Neural cell (in vitro differentiated cells): ENCODE results near the gene UBL4B. TPM values are rescaled to one million over a fixed set of nuclear protein-coding genes. Genes with fewer than 3 reads are reported as not detected.
A peak's percentile ranks its signal among the peaks of the same experiment; 100 is the strongest.

ENCODE experiments used
- H2AFZ ChIP-seq: fragments of 200-600, 300-800 bp; sonication (generic), shearing (Covaris generic); 2 replicates; pipeline ENCODE4 v1.6.0; 2014; ENCODE audit warnings: low read depth, mild to moderate bottlenecking, antibody characterized with exemption, low read length, moderate library complexity
- H3F3A ChIP-seq: fragments of 200-600 bp; shearing (Covaris generic); 2 replicates; pipeline ENCODE4 v1.6.1; 2016; ENCODE audit warnings: mild to moderate bottlenecking, moderate library complexity, mixed read lengths, antibody characterized with exemption, low read length; ENCODE audit not compliant: insufficient read depth, poor library complexity, severe bottlenecking
- H3K27ac ChIP-seq: fragments of 200-600, 300-800 bp; sonication (generic), shearing (Covaris generic); 2 replicates; pipeline ENCODE4 v1.5.1; 2014; ENCODE audit warnings: mild to moderate bottlenecking, low read length, moderate library complexity
- H3K27me3 ChIP-seq: fragments of 300-800, 200-600 bp; sonication (generic), shearing (Covaris generic); 2 replicates; pipeline ENCODE4 v1.6.0; 2014; ENCODE audit warnings: mild to moderate bottlenecking, low read depth, low read length, moderate library complexity; ENCODE audit not compliant: insufficient read depth
- H3K36me3 ChIP-seq: fragments of 300-800, 200-600 bp; sonication (generic), shearing (Covaris generic); 2 replicates; pipeline ENCODE4 v1.5.1; 2014; ENCODE audit warnings: mild to moderate bottlenecking, antibody characterized with exemption, low read length, moderate library complexity; ENCODE audit not compliant: insufficient read depth
- H3K4me2 ChIP-seq: fragments of 300-800, 200-600 bp; sonication (generic), shearing (Covaris generic); 2 replicates; pipeline ENCODE4 v1.6.0; 2014; ENCODE audit warnings: mild to moderate bottlenecking, low read length
- H3K4me3 ChIP-seq: fragments of 300-800, 200-600 bp; sonication (generic), shearing (Covaris generic); 2 replicates; pipeline ENCODE4 v1.5.1; 2014; ENCODE audit warnings: mild to moderate bottlenecking, low read length, moderate library complexity
- H3K79me2 ChIP-seq: fragments of 200-600 bp; shearing (Covaris generic); replicated peaks from 2 replicates; pipeline ENCODE4 v1.6.0; 2014; ENCODE audit warnings: mild to moderate bottlenecking, low read length, moderate library complexity; ENCODE audit not compliant: insufficient read depth
- H3K9ac ChIP-seq: fragments of 300-800, 200-600 bp; sonication (generic), shearing (Covaris generic); 2 replicates; pipeline ENCODE4 v1.6.1; 2016; ENCODE audit warnings: mild to moderate bottlenecking, low read length, mixed read lengths
- H3K9me2 ChIP-seq: fragments of 200-600 bp; shearing (Covaris generic); 2 replicates; pipeline ENCODE4 v1.6.1; 2016; ENCODE audit warnings: mild to moderate bottlenecking, low read length, mixed read lengths; ENCODE audit not compliant: insufficient read depth
- H3K9me3 ChIP-seq: fragments of 200-600, 300-800 bp; sonication (generic), shearing (Covaris generic); 2 replicates; pipeline ENCODE4 v1.6.1; 2016; ENCODE audit warnings: mild to moderate bottlenecking, mixed run types, low read length, moderate library complexity, mixed read lengths
- H4K20me1 ChIP-seq: fragments of 200-600 bp; shearing (Covaris generic); 2 replicates; pipeline ENCODE4 v1.6.1; 2016; ENCODE audit warnings: mild to moderate bottlenecking, mixed run types; ENCODE audit not compliant: insufficient read depth
- CTCF ChIP-seq: fragments of 450-650 bp; IDR thresholded peaks from 2 replicates; pipeline ENCODE4 v1.5.1; 2014; ENCODE audit warnings: antibody characterized with exemption, mild to moderate bottlenecking, moderate library complexity; ENCODE audit not compliant: poor library complexity, severe bottlenecking
- EP300 ChIP-seq: fragments of 450-650 bp; conservative IDR thresholded peaks from 2 replicates; pipeline ENCODE4 v1.6.1; 2014; ENCODE audit warnings: antibody characterized with exemption, mild to moderate bottlenecking, moderate library complexity; ENCODE audit not compliant: poor library complexity, severe bottlenecking
- EZH2 ChIP-seq: fragments of 200-600, 300-800 bp; shearing (Covaris generic), sonication (generic); IDR thresholded peaks from 2 replicates; pipeline ENCODE4 v1.6.1; 2014; ENCODE audit warnings: antibody characterized with exemption, low read length, borderline replicate concordance, mild to moderate bottlenecking; ENCODE audit not compliant: insufficient read depth, poor library complexity, severe bottlenecking
- MXI1 ChIP-seq: fragments of 450-650 bp; conservative IDR thresholded peaks from 2 replicates; pipeline ENCODE4 v1.6.1; 2014; ENCODE audit warnings: antibody characterized with exemption, mild to moderate bottlenecking; ENCODE audit not compliant: poor library complexity, severe bottlenecking
- POLR2AphosphoS5 ChIP-seq: IDR thresholded peaks from 2 replicates; pipeline ENCODE4 v1.6.1; 2012
- RAD21 ChIP-seq: fragments of 450-650 bp; conservative IDR thresholded peaks from 2 replicates; pipeline ENCODE4 v1.6.1; 2014; ENCODE audit warnings: antibody characterized with exemption, mild to moderate bottlenecking, moderate library complexity
- SMC3 ChIP-seq: fragments of 450-650 bp; conservative IDR thresholded peaks from 2 replicates; pipeline ENCODE4 v1.6.1; 2014; ENCODE audit warnings: antibody characterized with exemption, mild to moderate bottlenecking, moderate library complexity; ENCODE audit not compliant: poor library complexity
- TAF1 ChIP-seq: IDR thresholded peaks from 2 replicates; pipeline ENCODE4 v1.6.1; 2012; ENCODE audit warnings: low read depth
- polyA plus RNA-seq: library from polyadenylated mRNA; depleted of rRNA; stranded (reverse); fragments of >200 nt; gene quantifications from 2 replicates; pipeline ENCODE4 v1.2.3, GENCODE V29; 2014
- TF ChIP-seq, protein P1 (sequence below): IDR thresholded peaks from 2 replicates; pipeline ENCODE4 v1.6.1; 2012; ENCODE audit warnings: borderline replicate concordance

The UBL4B gene
- polyA plus RNA-seq, 1 donor from 2014 or later: not detected

DNA sequence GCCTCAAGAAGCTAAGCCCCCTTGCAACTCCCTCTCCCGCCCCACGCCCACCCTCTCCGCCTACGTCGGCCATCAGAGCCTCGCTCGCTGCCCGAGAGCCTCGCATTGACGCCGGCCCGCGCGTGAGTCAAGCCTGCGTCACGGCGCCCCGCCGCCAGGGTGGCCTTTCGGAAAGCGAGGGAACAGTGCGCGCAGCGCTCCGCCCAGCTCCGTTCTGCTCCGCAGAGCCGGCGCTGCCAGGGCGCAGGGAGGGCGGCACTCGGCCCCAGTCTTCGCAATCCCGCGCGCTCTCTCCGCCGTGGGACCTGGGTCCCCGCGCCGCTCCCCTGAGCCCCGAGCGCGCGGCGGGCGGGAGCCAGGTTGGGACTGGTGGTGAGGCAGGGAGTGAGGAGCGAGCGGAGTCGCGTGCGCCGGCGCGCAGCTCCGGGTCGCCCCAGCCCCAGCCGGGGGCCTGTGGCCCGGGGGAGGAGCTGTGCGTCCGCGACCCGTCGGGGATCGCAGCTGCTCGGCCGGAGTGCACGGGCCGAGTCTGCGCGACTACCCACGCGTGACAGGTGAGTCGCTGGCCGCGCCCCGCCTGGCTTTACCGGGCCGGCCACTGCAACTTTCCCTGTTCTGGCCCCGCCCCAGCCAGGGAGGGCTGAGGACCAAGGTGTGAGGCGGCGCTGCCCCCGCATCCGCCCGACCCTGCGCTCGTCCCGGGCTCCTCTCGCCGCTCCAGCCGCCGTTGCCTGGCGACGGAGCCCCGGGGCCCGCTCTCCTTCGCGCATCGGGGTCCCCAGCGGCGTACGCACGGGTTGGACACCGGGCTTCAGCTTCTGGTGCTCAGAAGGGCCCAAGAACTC is 38.3 kb downstream of the UBL4B start, which contains the start of gene SLC6A17:
TSS of gene SLC6A17 (plus strand) at position 165 of the 845 bp plus-strand sequence. CDS start 16,436 bp downstream, outside the sequence.
- H3K27ac ChIP-seq: peak within 1 kb of the TSS; percentile 34
- H3K9me3 ChIP-seq: no peaks in the 10 kb centered on the region
- H3K9me2 ChIP-seq: no peaks in the 10 kb centered on the region
- peak; percentile 52 for TF ChIP-seq RAD21
- TF ChIP-seq SMC3: peak; percentile 50
- TF ChIP-seq TAF1: no peak
- TF ChIP-seq CTCF: peak; percentile 54
- TF ChIP-seq EZH2: no peak
- TF ChIP-seq EP300: peak; percentile 11
- TF ChIP-seq, protein P1, sequence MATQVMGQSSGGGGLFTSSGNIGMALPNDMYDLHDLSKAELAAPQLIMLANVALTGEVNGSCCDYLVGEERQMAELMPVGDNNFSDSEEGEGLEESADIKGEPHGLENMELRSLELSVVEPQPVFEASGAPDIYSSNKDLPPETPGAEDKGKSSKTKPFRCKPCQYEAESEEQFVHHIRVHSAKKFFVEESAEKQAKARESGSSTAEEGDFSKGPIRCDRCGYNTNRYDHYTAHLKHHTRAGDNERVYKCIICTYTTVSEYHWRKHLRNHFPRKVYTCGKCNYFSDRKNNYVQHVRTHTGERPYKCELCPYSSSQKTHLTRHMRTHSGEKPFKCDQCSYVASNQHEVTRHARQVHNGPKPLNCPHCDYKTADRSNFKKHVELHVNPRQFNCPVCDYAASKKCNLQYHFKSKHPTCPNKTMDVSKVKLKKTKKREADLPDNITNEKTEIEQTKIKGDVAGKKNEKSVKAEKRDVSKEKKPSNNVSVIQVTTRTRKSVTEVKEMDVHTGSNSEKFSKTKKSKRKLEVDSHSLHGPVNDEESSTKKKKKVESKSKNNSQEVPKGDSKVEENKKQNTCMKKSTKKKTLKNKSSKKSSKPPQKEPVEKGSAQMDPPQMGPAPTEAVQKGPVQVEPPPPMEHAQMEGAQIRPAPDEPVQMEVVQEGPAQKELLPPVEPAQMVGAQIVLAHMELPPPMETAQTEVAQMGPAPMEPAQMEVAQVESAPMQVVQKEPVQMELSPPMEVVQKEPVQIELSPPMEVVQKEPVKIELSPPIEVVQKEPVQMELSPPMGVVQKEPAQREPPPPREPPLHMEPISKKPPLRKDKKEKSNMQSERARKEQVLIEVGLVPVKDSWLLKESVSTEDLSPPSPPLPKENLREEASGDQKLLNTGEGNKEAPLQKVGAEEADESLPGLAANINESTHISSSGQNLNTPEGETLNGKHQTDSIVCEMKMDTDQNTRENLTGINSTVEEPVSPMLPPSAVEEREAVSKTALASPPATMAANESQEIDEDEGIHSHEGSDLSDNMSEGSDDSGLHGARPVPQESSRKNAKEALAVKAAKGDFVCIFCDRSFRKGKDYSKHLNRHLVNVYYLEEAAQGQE: peak; percentile 15
- peak; percentile 66 for TF ChIP-seq POLR2AphosphoS5
- peak; percentile 50 for TF ChIP-seq MXI1
- H3K4me3 ChIP-seq: peak within 1 kb of the TSS; percentile 86
- peak within 1 kb of the TSS; percentile 64 for H3K9ac ChIP-seq
- peak within 1 kb of the TSS; percentile 91 for H3K4me2 ChIP-seq
- peaks cover 90% of the 10 kb centered on the region for H3K27me3 ChIP-seq
- H3F3A ChIP-seq: no peaks in the 10 kb centered on the region
- no peaks in the 10 kb centered on the region for H4K20me1 ChIP-seq
- H2AFZ ChIP-seq: peak within 1 kb of the TSS; percentile 4
- no peaks in the 10 kb centered on the region for H3K36me3 ChIP-seq
- H3K79me2 ChIP-seq: no peaks in the 10 kb centered on the region

GRCh38 chr1:110151175-110151669 is 39.0 kb downstream of the UBL4B start:
- Histone ChIP-seq H3K36me3 (no peaks in the 10 kb centered on the region), H3K9ac (peak overlapping the region; percentile 64), H3K9me2 (no peaks in the 10 kb centered on the region), H3K79me2 (no peaks in the 10 kb centered on the region), H3K4me3 (peak overlapping the region; percentile 86), H3K9me3 (no peaks in the 10 kb centered on the region), H3K4me2 (peak overlapping the region; percentile 91), H3K27ac (peak overlapping the region; percentile 8), H3K27me3 (peaks cover 97% of the 10 kb centered on the region), H3F3A (no peaks in the 10 kb centered on the region), H2AFZ (no peak overlapping the region), H4K20me1 (no peaks in the 10 kb centered on the region)
- TF ChIP-seq, protein P1: no peak
- TF ChIP-seq POLR2AphosphoS5 (peak; percentile 6), CTCF (peak; percentile 19)
